SH-SY5Y (cell line): ENCODE results near the gene ICE2.

Experiments used
- GATA2 ChIP-seq: IDR thresholded peaks from 2 replicates; pipeline ENCODE4 v1.6.1; 2011; ENCODE audit warnings: mild to moderate bottlenecking, low read depth, low read length
- GATA3 ChIP-seq: IDR thresholded peaks from 2 replicates; pipeline ENCODE4 v1.6.1; 2011; ENCODE audit warnings: low read depth, mild to moderate bottlenecking, low read length, moderate library complexity

DNA sequence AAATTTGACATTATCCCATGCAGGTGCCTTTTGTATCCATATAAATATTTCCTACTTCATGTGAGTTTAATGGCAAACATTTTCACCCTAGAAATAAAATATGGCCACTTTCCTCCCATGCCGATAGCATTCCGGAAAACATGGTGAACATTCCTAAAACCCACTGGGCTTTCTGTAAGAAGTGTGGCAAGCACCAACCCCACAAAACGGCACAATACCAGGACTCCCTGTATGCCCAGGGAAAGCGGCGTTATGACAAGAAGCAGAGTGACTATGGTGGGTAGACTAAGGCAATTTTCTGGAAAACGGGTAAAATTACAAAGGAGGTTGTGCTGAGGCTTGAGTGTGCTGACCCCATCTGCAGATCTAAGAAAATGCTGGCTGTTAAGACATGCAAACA lies 88.7 kb downstream of the ICE2 start:
- TF ChIP-seq GATA3 = no peak
- TF ChIP-seq GATA2 = no peak
